K562 (cell line): ENCODE measurements around the gene PYGO2. TPM values are rescaled to one million over a fixed set of nuclear protein-coding genes. Genes with fewer than 3 reads are reported as not detected.

ENCODE experiments used
- ZNF398 ChIP-seq: fragments of 250-450 bp; sonication (Bioruptor Pico); IDR thresholded peaks from 2 replicates; pipeline ENCODE4 v1.8.0; 2021; ENCODE audit warnings: moderate library complexity, mild to moderate bottlenecking, inconsistent platforms
- polyA plus RNA-seq, 8 experiments: library from polyadenylated mRNA; depleted of rRNA in 4 of 8; stranded (reverse) in 5 of 8; unstranded in 3 of 8; fragments of >200 nt; fragmentation: Nextera tagmentation in 2 of 8; fragmentation: Illumina TruSeq in 1 of 8; extraction: Ambion mirVana in 2 of 8; extraction: Trizol in 1 of 8; gene quantifications; 2 replicates each; pipeline versions ENCODE4 v1.2.1 to v1.2.3, GENCODE V29; 2011 to 2014; ENCODE audit warnings: inconsistent platforms in 1 of 8, missing spikeins in 1 of 8
- total RNA-seq, 7 experiments: library from RNA; depleted of rRNA in 6 of 7; stranded (reverse); fragments of >200 nt in 6 of 7; fragmentation: Illumina TruSeq in 2 of 7; extraction: Trizol in 2 of 7; gene quantifications; 2 replicates each; pipeline versions ENCODE4 v1.2.1 to v1.2.3, GENCODE V29; 2011 to 2021; ENCODE audit warnings: low replicate concordance in 1 of 7
- TF ChIP-seq, protein P1 (sequence below): sonication (generic); formaldehyde crosslinking; IDR thresholded peaks from 2 replicates; pipeline ENCODE4 v1.8.0; 2023; ENCODE audit warnings: missing genetic modification reagents, mild to moderate bottlenecking, borderline replicate concordance

PYGO2 gene
- total and polyA plus RNA-seq, 9 of the 15 experiments (the other 6 are each of a cell fraction or from before 2014, with no cell fraction given) = 8.3 to 36.2 (median 18.2) TPM

- TF ChIP-seq, protein P1, sequence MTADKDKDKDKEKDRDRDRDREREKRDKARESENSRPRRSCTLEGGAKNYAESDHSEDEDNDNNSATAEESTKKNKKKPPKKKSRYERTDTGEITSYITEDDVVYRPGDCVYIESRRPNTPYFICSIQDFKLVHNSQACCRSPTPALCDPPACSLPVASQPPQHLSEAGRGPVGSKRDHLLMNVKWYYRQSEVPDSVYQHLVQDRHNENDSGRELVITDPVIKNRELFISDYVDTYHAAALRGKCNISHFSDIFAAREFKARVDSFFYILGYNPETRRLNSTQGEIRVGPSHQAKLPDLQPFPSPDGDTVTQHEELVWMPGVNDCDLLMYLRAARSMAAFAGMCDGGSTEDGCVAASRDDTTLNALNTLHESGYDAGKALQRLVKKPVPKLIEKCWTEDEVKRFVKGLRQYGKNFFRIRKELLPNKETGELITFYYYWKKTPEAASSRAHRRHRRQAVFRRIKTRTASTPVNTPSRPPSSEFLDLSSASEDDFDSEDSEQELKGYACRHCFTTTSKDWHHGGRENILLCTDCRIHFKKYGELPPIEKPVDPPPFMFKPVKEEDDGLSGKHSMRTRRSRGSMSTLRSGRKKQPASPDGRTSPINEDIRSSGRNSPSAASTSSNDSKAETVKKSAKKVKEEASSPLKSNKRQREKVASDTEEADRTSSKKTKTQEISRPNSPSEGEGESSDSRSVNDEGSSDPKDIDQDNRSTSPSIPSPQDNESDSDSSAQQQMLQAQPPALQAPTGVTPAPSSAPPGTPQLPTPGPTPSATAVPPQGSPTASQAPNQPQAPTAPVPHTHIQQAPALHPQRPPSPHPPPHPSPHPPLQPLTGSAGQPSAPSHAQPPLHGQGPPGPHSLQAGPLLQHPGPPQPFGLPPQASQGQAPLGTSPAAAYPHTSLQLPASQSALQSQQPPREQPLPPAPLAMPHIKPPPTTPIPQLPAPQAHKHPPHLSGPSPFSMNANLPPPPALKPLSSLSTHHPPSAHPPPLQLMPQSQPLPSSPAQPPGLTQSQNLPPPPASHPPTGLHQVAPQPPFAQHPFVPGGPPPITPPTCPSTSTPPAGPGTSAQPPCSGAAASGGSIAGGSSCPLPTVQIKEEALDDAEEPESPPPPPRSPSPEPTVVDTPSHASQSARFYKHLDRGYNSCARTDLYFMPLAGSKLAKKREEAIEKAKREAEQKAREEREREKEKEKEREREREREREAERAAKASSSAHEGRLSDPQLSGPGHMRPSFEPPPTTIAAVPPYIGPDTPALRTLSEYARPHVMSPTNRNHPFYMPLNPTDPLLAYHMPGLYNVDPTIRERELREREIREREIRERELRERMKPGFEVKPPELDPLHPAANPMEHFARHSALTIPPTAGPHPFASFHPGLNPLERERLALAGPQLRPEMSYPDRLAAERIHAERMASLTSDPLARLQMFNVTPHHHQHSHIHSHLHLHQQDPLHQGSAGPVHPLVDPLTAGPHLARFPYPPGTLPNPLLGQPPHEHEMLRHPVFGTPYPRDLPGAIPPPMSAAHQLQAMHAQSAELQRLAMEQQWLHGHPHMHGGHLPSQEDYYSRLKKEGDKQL (CRISPR knock-in tag) = no peak
- TF ChIP-seq ZNF398 (CRISPR knock-in tag) = no peak
Measured at GRCh38 chr1:154943649-154944400, 17.8 kb downstream of the PYGO2 start (continued).
